Gastroesophageal sphincter (tissue), 3 donors: ENCODE measurements around the gene PTPRO.

Experiments
- CTCF ChIP-seq, 4 experiments: fragments of 200-600 bp in 2 of 4; fragments of 450-650 bp in 2 of 4; sonication (generic) in 1 of 4; IDR thresholded peaks; one replicate each; pipeline ENCODE4 v1.5.1; 2017 to 2019; ENCODE audit warnings: antibody characterized with exemption in 4 of 4, mild to moderate bottlenecking in 2 of 4, moderate library complexity in 2 of 4
- EP300 ChIP-seq: sonication (generic); formaldehyde crosslinking; IDR thresholded peaks from one replicate; pipeline ENCODE4 v1.6.1; 2017; ENCODE audit warnings: antibody characterized with exemption, mild to moderate bottlenecking
- POLR2A ChIP-seq, 2 donors: fragments of 450-650 bp; IDR thresholded peaks; one replicate each; pipeline ENCODE4 v1.6.1; 2017; ENCODE audit warnings: antibody characterized with exemption in 2 of 2, mild to moderate bottlenecking in 2 of 2, moderate library complexity in 1 of 2
- POLR2AphosphoS5 ChIP-seq: sonication (generic); formaldehyde crosslinking; IDR thresholded peaks from one replicate; pipeline ENCODE4 v1.6.1; 2017; ENCODE audit warnings: antibody characterized with exemption

DNA sequence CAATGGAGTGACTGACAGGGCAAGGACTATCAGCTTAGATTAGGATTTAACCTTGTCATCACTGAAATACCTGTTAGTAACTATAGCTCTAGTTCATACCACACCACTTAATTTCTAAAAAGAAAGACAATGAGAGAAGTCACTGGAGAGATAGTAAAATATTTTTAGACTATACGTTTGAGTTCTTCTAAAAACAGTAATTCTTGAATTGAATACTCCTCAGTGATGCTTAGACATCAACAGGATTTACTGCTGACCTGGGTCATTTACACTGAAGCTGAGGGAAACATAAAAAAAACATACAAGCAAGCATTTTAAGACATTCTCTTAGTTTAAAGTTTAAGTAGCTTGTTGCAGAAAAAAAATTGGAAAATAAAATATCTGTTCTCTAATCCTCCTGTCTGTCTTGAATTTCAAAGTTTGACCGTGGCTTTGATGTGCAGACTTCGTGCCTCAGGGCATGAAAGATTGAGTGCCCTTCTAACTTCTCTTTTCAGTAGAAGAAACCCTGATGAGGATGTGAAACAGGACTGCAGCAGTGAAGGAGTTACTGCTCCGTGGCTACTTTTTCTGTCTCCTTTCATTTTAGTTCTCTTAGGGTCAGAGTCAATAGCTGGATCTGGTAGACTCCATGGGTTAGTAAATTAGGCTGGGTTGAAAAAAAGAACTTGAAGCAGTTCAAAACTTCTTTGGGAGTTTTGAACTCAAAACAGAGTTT is 172.2 kb downstream of the PTPRO start:
- TF ChIP-seq CTCF (IDR thresholded peaks at IDR 0.05) (no peak), POLR2A (IDR thresholded peaks at IDR 0.05) (no peak), EP300 (no peak), POLR2AphosphoS5 (no peak)
